Fibroblast of the aortic adventitia (primary cell): Measurements from ENCODE around the gene STT3A. TPM values are rescaled to one million over a fixed set of nuclear protein-coding genes. Genes with fewer than 3 reads are reported as not detected.

ENCODE experiments used
- DNase-seq: peaks from one replicate; pipeline ENCODE4 v3.0.0-alpha.2; 2010; ENCODE audit warnings: low read depth
- H3K4me3 ChIP-seq: 2 replicates; pipeline ENCODE4 v1.5.1; 2011; ENCODE audit warnings: low read depth, mild to moderate bottlenecking, control low read depth, low read length, moderate library complexity
- CTCF ChIP-seq: IDR thresholded peaks from 2 replicates; pipeline ENCODE4 v1.5.1; 2011; ENCODE audit warnings: mild to moderate bottlenecking, low read length, control low read depth, inconsistent platforms; ENCODE audit not compliant: insufficient read depth
- total RNA-seq: library from RNA; depleted of rRNA; stranded (reverse); fragments of >200 nt; gene quantifications from 2 replicates; pipeline ENCODE4 v1.2.3, GENCODE V29; 2012; ENCODE audit warnings: low replicate concordance

STT3A gene
- total RNA-seq, 1 donor, result 285 TPM

DNA sequence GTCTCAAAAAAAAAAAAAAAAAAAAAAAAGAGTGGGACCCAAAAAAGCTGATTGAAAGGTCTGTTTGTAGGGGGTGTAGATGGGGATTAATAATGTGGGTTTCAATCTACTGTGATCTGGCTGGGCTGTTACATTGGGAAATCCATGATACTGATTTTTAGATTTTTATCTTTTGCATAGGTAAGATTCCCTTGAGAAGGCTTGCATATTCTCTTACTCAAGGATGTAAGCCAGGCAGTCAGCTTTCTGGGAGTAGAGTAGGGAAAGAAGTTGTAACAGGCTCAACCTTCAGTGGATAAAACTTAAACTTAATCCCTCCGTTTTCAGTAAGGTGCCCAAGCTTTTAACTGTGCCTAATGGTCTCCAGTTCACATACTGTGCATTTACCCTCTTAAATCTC is 30.4 kb downstream of the STT3A start:
- H3K4me3 ChIP-seq, result no peak overlapping the region
- no peak for DNase-seq
- no peak for TF ChIP-seq CTCF

DNA sequence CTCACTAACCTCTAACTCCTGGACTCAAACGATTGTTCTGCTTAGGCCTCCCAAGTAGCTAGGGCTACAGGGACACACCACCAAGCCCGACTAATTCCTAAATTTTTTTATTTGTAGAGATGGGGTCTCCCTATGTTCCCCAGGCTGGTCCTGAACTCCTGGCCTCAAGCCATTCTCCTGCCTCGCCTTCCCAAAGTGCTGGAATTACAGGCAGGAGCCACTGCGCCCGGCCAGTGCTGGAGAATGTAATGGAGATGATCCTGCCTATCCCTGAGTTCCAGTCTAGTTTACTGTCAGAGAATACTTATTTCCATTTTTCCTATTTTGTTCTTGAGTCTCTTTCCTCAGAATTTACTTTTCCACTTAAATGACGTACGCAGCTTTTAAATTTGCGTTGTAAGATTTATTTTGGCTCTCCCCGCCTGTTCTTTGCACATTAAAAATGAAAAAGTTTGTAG is 32.1 kb downstream of the STT3A start, which contains the start of gene CHEK1:
CHEK1 (plus strand) TSS at position 408 of the 458 bp plus-strand sequence. CDS start 1,606 bp downstream, outside the sequence.
- TF ChIP-seq CTCF, result no peak
- H3K4me3 ChIP-seq, result peak within 1 kb of the TSS; percentile 88
- DNase-seq, result no peak

DNA sequence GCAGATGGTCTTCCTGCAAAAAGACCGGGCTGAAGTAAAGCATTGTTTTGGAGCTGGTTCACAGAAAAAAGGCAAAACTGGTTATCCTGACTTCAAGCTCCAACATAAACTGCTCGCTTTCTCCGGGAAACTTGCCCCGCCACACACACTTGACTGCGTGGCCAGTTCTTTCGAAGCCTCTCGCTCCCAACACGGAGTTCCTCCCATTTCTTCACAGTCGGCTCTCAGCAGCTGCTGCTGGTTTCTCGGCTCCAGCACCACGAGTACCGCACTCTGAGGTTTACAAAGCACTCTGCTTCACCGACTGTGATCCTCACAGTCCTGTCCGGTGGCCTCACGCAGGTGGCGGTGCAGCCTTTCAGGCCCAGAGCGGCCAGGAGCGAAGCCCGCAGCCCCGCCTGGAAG is 32.6 kb downstream of the STT3A start:
- TF ChIP-seq CTCF, result no peak
- peak overlapping the region; percentile 88 for H3K4me3 ChIP-seq
- peak; percentile 68 for DNase-seq

DNA sequence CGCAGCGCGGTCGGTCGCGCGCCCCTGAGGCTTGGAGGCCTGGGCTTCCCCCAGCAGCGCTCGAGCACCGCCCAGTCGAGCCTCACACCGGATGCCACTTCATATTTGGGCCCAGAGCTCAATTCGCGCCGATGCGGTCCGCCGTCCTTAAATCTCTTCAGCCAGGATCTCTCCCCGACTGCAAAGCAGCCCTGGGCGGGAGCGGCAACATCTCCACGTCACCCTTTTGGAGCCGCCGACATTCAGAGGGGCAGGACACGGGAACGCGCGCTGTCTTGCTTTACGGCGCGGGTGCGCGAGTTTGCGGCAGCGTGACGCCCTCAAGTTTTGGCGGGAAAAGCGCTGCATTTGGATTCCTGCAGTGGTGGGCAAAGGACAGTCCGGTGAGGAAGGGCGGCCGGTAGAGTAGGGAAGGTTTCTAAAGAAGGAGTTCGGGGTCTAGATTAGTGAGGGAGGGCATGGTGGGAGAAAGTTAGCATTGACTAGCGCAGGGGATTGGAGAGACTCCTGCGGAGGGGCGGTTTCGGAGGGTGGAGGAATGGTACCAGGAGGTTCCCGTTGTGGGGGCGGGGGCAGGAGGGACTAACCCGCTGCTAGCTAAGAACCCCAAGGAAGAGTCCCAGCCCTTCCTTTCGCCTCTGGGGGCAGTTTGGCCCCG is 33.1 kb downstream of the STT3A start:
- TF ChIP-seq CTCF, result no peak
- DNase-seq, result peak; percentile 85
- H3K4me3 ChIP-seq, result peak overlapping the region; percentile 88

- TF ChIP-seq CTCF, result peak; percentile 52
- H3K4me3 ChIP-seq, result peak overlapping the region; percentile 88
- peak; percentile 77 for DNase-seq
These were observed 33.8 kb downstream of the STT3A start for GRCh38 chr11:125626288-125626950.

GRCh38 chr11:125627236-125627910 is 34.7 kb downstream of the STT3A start:
- peak; percentile 25 for DNase-seq

More at GRCh38 chr11:125627236-125627910, 34.7 kb downstream of the STT3A start:
- peak overlapping the region; percentile 88 for H3K4me3 ChIP-seq
- TF ChIP-seq CTCF, result no peak
